BLaER1 treated with 17β-estradiol and CSF1 and Interleukin-3, amounts not matched to agents 10 nM and 100 nM (cell line): ENCODE data around the gene TFF3.
A peak's percentile ranks its signal among the peaks of the same experiment; 100 is the strongest.

Source experiments
- H3K27ac ChIP-seq, 11 experiments: shearing (Covaris generic); formaldehyde crosslinking; 2 replicates each; pipeline ENCODE4 v1.8.1; 2022
- H3K27me3 ChIP-seq, 11 experiments: shearing (Covaris generic); formaldehyde crosslinking; 2 replicates each; pipeline ENCODE4 v1.8.1; 2022
- H3K36me3 ChIP-seq, 11 experiments: shearing (Covaris generic); formaldehyde crosslinking; 2 replicates each; pipeline ENCODE4 v1.8.1; 2022
- H3K4me1 ChIP-seq, 10 experiments: shearing (Covaris generic); formaldehyde crosslinking; 2 replicates each; pipeline ENCODE4 v1.8.1; 2022
- H3K4me2 ChIP-seq, 11 experiments: shearing (Covaris generic); formaldehyde crosslinking; 2 replicates each; pipeline ENCODE4 v1.8.1; 2022
- H3K4me3 ChIP-seq, 10 experiments: shearing (Covaris generic); formaldehyde crosslinking; 2 replicates each; pipeline ENCODE4 v1.8.1; 2022
- H3K9ac ChIP-seq, 11 experiments: shearing (Covaris generic); formaldehyde crosslinking; 2 replicates each; pipeline ENCODE4 v1.8.1; 2022
- H3K9me3 ChIP-seq, 11 experiments: shearing (Covaris generic); formaldehyde crosslinking; replicated peaks in 1 of 11; 2 replicates each; pipeline ENCODE4 v1.8.1; 2022
- H4K20me1 ChIP-seq, 11 experiments: shearing (Covaris generic); formaldehyde crosslinking; 2 replicates each; pipeline ENCODE4 v1.8.1; 2022
- Cebpa-rat ChIP-seq, 11 experiments: shearing (Covaris generic); IDR thresholded peaks; 2 replicates each; pipeline ENCODE4 v1.8.1; 2022

TFF3 gene

DNA sequence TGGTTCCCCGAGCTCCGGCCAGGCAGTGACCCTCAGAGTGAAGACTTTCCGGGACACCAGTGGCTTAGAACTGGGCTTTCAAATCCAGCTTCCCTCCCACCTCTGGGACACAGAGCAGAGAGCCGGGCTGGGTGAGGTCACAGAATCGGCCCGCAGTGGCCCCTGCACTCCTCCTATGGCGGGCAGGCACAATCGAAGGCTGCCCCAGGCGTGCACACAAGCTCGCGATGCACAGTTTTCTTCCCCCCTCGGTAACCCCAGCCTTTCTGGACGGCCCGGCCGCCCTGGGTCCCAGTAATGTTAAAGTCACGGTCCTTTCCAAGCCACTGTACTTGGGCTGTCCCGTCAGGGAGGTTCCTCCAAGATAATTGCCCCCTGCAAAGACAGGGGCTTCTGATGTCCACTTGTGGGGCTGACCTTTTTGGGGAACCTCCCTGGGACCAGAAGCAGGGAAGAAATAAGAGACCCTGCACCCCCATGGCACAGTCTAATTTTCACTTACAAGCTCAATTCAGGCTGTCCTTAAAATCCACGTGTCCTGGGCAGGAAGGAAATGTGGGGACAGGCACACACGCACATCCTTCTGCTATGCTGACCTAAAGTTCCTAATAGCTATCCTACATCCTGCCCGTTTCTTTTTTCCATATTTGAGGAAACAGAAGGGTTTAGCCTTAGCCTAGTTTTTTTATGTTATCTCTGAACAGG lies 13.7 kb downstream of the TFF3 start:
- no peaks in the 10 kb centered on the region for H3K27me3 ChIP-seq
- TF ChIP-seq Cebpa-rat (IDR thresholded peaks at IDR 0.05), result no peak
- H3K4me3 ChIP-seq, result no peak overlapping the region
- H3K36me3 ChIP-seq, result peaks cover 0 to 29% (median 19%) of the 10 kb centered on the region in 11 experiments; a peak in 20 of 22 replicates
- H3K9me3 ChIP-seq, result no peaks in the 10 kb centered on the region
- peak overlapping the region; percentile 34 to 82 (median 67) for H3K4me2 ChIP-seq
- H3K9ac ChIP-seq, result peak overlapping the region in 6 of 11 experiments; percentile 0 to 38 (median 19); a peak in 5 of 22 replicates
- peaks cover 18 to 55% (median 44%) of the 10 kb centered on the region in 10 experiments for H3K4me1 ChIP-seq
- H4K20me1 ChIP-seq, result peaks cover 0 to 52% (median 0%) of the 10 kb centered on the region in 11 experiments; a peak in 4 of 22 replicates
- peak overlapping the region in 2 of 11 experiments; percentile 1 to 11; a peak in 2 of 22 replicates for H3K27ac ChIP-seq

DNA sequence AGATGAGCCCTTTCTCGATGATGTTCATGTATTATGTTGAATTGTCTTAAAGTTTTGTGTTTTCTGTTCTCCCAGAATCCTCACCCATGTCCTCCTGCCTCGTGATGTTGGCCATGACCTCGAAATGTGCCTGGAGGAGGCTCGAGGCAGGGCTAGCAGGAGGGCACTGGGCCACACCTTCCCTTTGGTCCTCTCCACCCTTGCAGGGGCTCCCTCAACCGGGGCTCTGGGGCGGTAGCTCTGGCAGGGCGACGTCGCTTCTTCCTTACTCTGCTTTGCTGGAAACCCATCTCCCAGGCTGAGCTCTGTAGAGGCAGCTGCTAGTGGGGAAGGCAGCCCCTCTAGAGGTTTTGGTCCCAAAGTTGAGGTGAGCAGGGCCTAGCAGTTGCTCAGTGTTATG lies 14.3 kb downstream of the TFF3 start:
- Histone ChIP-seq H3K9ac (peak overlapping the region in 1 of 11 experiments; percentile 21; a peak in 1 of 22 replicates), H3K4me3 (no peak overlapping the region), H3K4me1 (peaks cover 17 to 49% (median 38%) of the 10 kb centered on the region in 10 experiments), H4K20me1 (peaks cover 0 to 58% (median 0%) of the 10 kb centered on the region in 11 experiments; a peak in 3 of 22 replicates), H3K4me2 (peak overlapping the region; percentile 34 to 82 (median 67); a peak in 21 of 22 replicates), H3K27me3 (no peaks in the 10 kb centered on the region), H3K27ac (peak overlapping the region in 1 of 11 experiments; percentile 11; a peak in 1 of 22 replicates), H3K36me3 (peaks cover 3 to 35% (median 25%) of the 10 kb centered on the region in 11 experiments; a peak in 21 of 22 replicates), H3K9me3 (no peaks in the 10 kb centered on the region)
- no peak for TF ChIP-seq Cebpa-rat (IDR thresholded peaks at IDR 0.05)

DNA sequence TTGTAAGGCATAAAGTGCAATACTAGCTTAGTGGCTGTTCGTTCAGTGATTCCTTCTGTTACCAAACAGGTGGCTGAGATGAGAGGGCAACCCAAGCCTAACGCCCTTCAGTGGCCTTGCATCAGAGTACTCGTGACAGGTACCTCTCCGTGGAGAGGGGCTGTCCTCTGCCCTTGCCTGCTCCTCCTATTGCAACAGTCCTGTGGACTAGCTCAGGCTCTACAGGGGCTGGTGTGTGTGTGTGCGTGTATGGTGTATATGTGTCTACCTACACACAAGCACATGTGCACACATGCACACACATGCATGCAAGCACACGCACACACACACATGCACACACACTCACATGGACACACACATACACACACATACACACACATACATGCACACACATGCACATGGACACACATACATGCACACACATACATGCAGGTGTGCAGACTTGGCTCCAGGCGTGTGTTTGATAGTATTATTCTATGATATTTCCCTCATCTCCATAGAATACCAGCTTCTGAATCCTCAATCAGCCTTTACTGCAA lies 15.1 kb downstream of the TFF3 start:
- peaks cover 5 to 43% (median 32%) of the 10 kb centered on the region in 11 experiments; a peak in 21 of 22 replicates for H3K36me3 ChIP-seq
- no peak overlapping the region for H3K4me2 ChIP-seq
- peaks cover 17 to 41% (median 31%) of the 10 kb centered on the region in 10 experiments for H3K4me1 ChIP-seq
- TF ChIP-seq Cebpa-rat (IDR thresholded peaks at IDR 0.05), result no peak
- peaks cover 0 to 65% (median 0%) of the 10 kb centered on the region in 11 experiments; a peak in 3 of 22 replicates for H4K20me1 ChIP-seq
- H3K9ac ChIP-seq, result no peak overlapping the region
- no peaks in the 10 kb centered on the region for H3K27me3 ChIP-seq
- H3K27ac ChIP-seq, result no peak overlapping the region
- no peaks in the 10 kb centered on the region for H3K9me3 ChIP-seq
- no peak overlapping the region for H3K4me3 ChIP-seq

DNA sequence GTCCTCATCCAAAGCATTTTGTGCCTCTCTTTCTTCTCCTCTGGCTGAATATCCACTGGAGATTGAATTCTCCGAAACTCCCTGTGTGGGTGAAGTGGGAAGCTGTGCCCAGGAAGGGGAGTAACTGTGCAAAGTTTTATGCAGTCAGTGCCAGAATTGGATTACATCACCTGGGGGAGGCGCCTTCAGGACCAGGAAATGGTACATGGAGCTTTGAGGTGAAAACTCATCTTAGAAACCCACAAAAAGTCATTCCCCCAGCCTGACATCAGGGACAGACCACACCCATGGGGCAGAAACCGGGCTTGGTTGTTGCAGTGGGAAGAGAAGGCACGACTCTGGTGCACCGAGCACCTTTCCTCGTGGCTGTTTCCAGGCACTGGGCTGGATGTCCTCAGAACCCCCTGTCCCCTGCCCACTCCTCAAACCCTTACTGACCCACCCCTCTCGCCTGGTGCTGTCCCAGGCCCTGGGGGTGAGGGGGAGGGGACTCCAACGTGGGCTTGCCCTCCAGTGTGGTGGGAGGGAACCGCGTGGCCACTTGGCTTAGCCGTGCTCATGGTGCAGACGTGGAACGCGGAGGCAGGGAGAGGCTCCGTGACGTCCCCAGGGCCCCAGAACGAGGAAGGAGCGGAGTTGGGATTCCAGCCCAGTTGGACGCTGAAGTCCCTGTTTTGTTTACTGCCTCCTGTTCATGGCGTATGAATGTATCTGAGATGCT lies 15.7 kb downstream of the TFF3 start:
- no peaks in the 10 kb centered on the region for H3K9me3 ChIP-seq
- H3K27me3 ChIP-seq, result no peaks in the 10 kb centered on the region
- peaks cover 0 to 70% (median 0%) of the 10 kb centered on the region in 11 experiments; a peak in 3 of 22 replicates for H4K20me1 ChIP-seq
- H3K36me3 ChIP-seq, result peaks cover 9 to 50% (median 36%) of the 10 kb centered on the region in 11 experiments; a peak in 21 of 22 replicates
- no peak overlapping the region for H3K4me3 ChIP-seq
- H3K4me2 ChIP-seq, result peak overlapping the region in 2 of 11 experiments; percentile 11 to 16; a peak in 3 of 22 replicates
- peaks cover 15 to 35% (median 27%) of the 10 kb centered on the region in 10 experiments for H3K4me1 ChIP-seq
- TF ChIP-seq Cebpa-rat (IDR thresholded peaks at IDR 0.05), result no peak
- no peak overlapping the region for H3K9ac ChIP-seq
- no peak overlapping the region for H3K27ac ChIP-seq

DNA sequence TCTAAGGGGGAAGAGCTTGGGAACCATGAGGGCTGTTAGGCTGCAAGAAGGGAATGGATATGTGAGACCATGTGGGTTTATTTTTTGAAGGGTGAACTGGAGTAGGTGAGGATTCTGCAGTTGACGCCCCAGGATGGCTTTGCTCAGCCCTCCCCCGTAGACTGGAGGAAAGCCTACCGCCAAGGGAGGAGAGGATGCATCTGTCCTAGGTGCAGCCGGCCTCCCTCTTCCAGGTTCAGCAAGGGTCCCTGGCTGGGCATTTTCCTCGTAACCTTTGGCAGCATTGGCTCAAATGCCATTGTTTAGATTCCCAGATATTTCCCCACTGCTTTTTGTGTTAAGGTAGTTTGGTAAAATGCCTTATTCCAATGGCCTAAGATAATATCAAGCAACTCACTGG lies 16.6 kb downstream of the TFF3 start:
- Histone ChIP-seq H4K20me1 (peaks cover 0 to 79% (median 0%) of the 10 kb centered on the region in 11 experiments; a peak in 3 of 22 replicates), H3K9me3 (no peaks in the 10 kb centered on the region), H3K4me3 (no peak overlapping the region), H3K27ac (no peak overlapping the region), H3K4me1 (peaks cover 15 to 32% (median 23%) of the 10 kb centered on the region in 10 experiments), H3K27me3 (no peaks in the 10 kb centered on the region), H3K9ac (no peak overlapping the region), H3K4me2 (no peak overlapping the region), H3K36me3 (peaks cover 16 to 58% (median 44%) of the 10 kb centered on the region in 11 experiments; a peak in 21 of 22 replicates)
- TF ChIP-seq Cebpa-rat (IDR thresholded peaks at IDR 0.05), result no peak

DNA sequence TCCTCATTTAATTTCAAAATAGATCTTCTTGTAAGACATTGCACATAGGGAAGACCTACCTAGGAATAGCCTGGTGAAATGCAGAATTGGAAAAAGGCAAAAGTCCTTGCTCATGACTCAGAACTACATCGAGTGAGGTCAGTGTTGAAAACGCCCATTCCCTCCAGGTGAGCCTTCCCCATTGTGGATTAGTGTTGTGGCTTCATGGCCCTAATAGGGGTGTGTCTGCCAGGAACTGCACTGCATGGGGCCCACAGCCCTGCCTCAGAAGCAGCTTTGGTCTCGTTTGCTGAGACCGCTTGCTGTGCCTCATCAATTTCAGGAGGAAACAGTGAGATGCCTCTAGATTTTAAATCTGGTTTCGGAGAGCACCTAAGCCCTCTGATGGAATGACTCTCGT lies 17.0 kb downstream of the TFF3 start:
- H3K9me3 ChIP-seq, result no peaks in the 10 kb centered on the region; a peak in 2 of 22 replicates
- H3K36me3 ChIP-seq, result peaks cover 16 to 62% (median 47%) of the 10 kb centered on the region in 11 experiments; a peak in 21 of 22 replicates
- H3K4me3 ChIP-seq, result no peak overlapping the region
- no peak overlapping the region for H3K27ac ChIP-seq
- no peak overlapping the region for H3K9ac ChIP-seq
- H3K4me2 ChIP-seq, result no peak overlapping the region
- peaks cover 15 to 31% (median 23%) of the 10 kb centered on the region in 10 experiments for H3K4me1 ChIP-seq
- H3K27me3 ChIP-seq, result no peaks in the 10 kb centered on the region
- H4K20me1 ChIP-seq, result peaks cover 0 to 79% (median 0%) of the 10 kb centered on the region in 11 experiments; a peak in 3 of 22 replicates
- TF ChIP-seq Cebpa-rat (IDR thresholded peaks at IDR 0.05), result no peak

DNA sequence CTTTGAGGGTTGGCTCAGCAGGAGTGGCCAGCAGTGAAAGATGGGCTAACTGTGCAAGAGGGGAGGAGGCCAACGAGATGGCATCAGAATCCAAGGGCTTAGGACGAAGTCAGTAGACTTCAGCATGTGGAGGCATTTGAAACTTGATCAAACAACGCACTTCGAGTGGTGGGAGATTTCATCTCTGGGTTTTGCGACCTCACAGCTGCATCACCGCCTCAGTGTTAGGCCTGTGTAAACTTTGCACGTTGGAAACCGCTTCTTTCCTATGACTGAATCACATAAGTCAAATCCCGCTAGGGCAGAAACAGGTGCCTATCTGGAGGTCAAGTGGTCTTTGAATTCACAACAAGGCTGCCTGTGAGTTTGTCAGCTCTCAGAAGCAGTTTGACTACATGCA lies 17.8 kb downstream of the TFF3 start:
- no peak for TF ChIP-seq Cebpa-rat (IDR thresholded peaks at IDR 0.05)
- Histone ChIP-seq H3K27ac (no peak overlapping the region), H3K9ac (no peak overlapping the region), H3K4me1 (peaks cover 15 to 26% (median 17%) of the 10 kb centered on the region in 10 experiments), H3K4me3 (no peak overlapping the region), H3K9me3 (no peaks in the 10 kb centered on the region; a peak in 3 of 22 replicates), H3K27me3 (no peaks in the 10 kb centered on the region), H3K4me2 (no peak overlapping the region), H4K20me1 (peaks cover 0 to 80% (median 0%) of the 10 kb centered on the region in 11 experiments; a peak in 3 of 22 replicates), H3K36me3 (peaks cover 24 to 71% (median 56%) of the 10 kb centered on the region in 11 experiments; a peak in 21 of 22 replicates)

DNA sequence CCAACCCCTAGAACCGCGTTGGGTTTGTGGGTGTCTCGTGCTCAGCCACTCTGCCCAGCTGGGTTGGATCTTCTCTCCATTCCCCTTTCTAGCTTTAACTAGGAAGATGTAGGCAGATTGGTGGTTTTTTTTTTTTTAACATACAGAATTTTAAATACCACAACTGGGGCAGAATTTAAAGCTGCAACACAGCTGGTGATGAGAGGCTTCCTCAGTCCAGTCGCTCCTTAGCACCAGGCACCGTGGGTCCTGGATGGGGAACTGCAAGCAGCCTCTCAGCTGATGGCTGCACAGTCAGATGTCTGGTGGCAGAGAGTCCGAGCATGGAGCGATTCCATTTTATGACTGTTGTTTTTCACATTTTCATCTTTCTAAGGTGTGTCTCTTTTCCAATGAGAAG lies 18.7 kb downstream of the TFF3 start:
- no peak overlapping the region for H3K27ac ChIP-seq
- no peaks in the 10 kb centered on the region; a peak in 3 of 22 replicates for H3K9me3 ChIP-seq
- H3K4me1 ChIP-seq, result peaks cover 6 to 17% (median 8%) of the 10 kb centered on the region in 10 experiments
- peaks cover 0 to 79% (median 0%) of the 10 kb centered on the region in 11 experiments; a peak in 7 of 22 replicates for H4K20me1 ChIP-seq
- no peaks in the 10 kb centered on the region for H3K27me3 ChIP-seq
- peaks cover 31 to 80% (median 64%) of the 10 kb centered on the region in 11 experiments for H3K36me3 ChIP-seq
- no peak overlapping the region for H3K4me2 ChIP-seq
- no peak overlapping the region for H3K9ac ChIP-seq
- no peak overlapping the region for H3K4me3 ChIP-seq
- no peak for TF ChIP-seq Cebpa-rat (IDR thresholded peaks at IDR 0.05)
